Esophagus squamous epithelium (tissue), 5 donors: Measurements from ENCODE around the gene RIMOC1. TPM values are rescaled to one million over a fixed set of nuclear protein-coding genes. Genes with fewer than 3 reads are reported as not detected.
"Not testable (repeated sequence)": the region's sequence is repeated elsewhere in the genome, so short reads cannot be mapped to it uniquely, and the experiment has no call there.

Experiments
- DNase-seq: peaks from one replicate; lab custom pipeline; 2025; lab: John Stamatoyannopoulos, UW
- H3K27ac ChIP-seq, 4 donors: fragments of 200-600 bp; sonication (generic); one replicate each; pipeline ENCODE4 v1.5.1; 2016 to 2019; ENCODE audit warnings: mild to moderate bottlenecking in 1 of 4
- H3K27me3 ChIP-seq, 4 donors: fragments of 200-600 bp; sonication (generic); 1 replicate in 3 of 4; 2 replicates in 1 of 4; pipeline versions ENCODE4 v1.5.1 to v1.6.0; 2017 to 2021; ENCODE audit warnings: antibody characterized with exemption in 1 of 4
- H3K36me3 ChIP-seq, 3 donors: fragments of 200-600 bp; sonication (generic); one replicate each; pipeline ENCODE4 v1.5.1; 2016 to 2019
- H3K4me1 ChIP-seq, 3 donors: fragments of 200-600 bp; sonication (generic); one replicate each; pipeline ENCODE4 v1.5.1; 2017 to 2019
- H3K4me3 ChIP-seq, 4 donors: fragments of 200-600 bp; sonication (generic); 1 replicate in 3 of 4; 2 replicates in 1 of 4; pipeline ENCODE4 v1.5.1; 2016 to 2019; ENCODE audit warnings: mild to moderate bottlenecking in 2 of 4, moderate library complexity in 1 of 4
- H3K9me3 ChIP-seq, 3 donors: fragments of 200-600 bp; sonication (generic); one replicate each; pipeline ENCODE4 v1.5.1; 2016 to 2019
- POLR2A ChIP-seq, 4 donors: fragments of 450-650 bp; IDR thresholded peaks; one replicate each; pipeline ENCODE4 v1.6.1; 2017; ENCODE audit warnings: antibody characterized with exemption in 4 of 4, mild to moderate bottlenecking in 4 of 4, moderate library complexity in 3 of 4
- whole genome bisulfite sequencing, 2 donors: methylation state at CpG; one replicate each; pipeline ENCODE4 v1.1.5; 2018; 5-methylcytosine and 5-hydroxymethylcytosine counted together
- intact Hi-C: fragments of 100-400 bp; cut with DNase I; formaldehyde crosslinking; loops from one replicate; pipeline ENCODE4 v1.15.0; 2022
- total RNA-seq, 4 donors: library from RNA; depleted of rRNA; stranded (reverse); fragments of >200 nt; gene quantifications; one replicate each; pipeline ENCODE4 v1.1.0, GENCODE V29; 2016
- TF ChIP-seq, protein P1 (sequence below), 6 experiments: fragments of 450-650 bp in 4 of 6; fragments of 200-600 bp in 2 of 6; sonication (generic) in 2 of 6; IDR thresholded peaks; one replicate each; pipeline ENCODE4 v1.5.1; 2016 to 2019; ENCODE audit warnings: antibody characterized with exemption in 6 of 6, mild to moderate bottlenecking in 4 of 6, moderate library complexity in 4 of 6
- donor health status: DM: yes; HTN: yes; CAD: no.

The RIMOC1 gene
- total RNA-seq, 4 donors from 2014 or later = 11.9 to 16.4 (median 14.2) TPM

DNA sequence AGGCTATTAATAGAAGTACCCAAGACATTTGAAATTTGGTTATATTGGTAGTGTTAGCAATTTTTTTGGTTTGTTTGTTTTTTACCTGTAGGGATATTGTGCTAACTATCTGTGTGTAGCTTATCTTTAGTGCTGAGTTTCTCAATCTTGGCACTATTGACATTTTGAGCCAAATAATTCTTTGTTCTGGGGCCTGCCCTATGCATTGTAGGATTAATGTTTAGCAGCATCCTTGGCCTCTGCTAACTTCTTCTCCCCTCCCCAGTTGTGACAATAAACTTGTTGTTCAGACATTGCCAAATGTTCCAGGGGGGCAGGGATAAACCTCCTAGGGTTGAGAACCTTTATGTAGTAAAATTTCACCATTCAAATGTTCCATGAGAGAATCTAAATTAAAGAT is 24.9 kb downstream of the RIMOC1 start:
- intact Hi-C loops = loop anchor here (10.0 kb wide), 1 partner anchor 64 kb away; no protein-coding TSS in a partner anchor
- H3K36me3 ChIP-seq = peaks cover 0 to 27% (median under 1%) of the 10 kb centered on the region in 3 donors
- peaks cover 5 to 18% (median 11%) of the 10 kb centered on the region in 3 donors for H3K4me1 ChIP-seq
- TF ChIP-seq, protein P1, sequence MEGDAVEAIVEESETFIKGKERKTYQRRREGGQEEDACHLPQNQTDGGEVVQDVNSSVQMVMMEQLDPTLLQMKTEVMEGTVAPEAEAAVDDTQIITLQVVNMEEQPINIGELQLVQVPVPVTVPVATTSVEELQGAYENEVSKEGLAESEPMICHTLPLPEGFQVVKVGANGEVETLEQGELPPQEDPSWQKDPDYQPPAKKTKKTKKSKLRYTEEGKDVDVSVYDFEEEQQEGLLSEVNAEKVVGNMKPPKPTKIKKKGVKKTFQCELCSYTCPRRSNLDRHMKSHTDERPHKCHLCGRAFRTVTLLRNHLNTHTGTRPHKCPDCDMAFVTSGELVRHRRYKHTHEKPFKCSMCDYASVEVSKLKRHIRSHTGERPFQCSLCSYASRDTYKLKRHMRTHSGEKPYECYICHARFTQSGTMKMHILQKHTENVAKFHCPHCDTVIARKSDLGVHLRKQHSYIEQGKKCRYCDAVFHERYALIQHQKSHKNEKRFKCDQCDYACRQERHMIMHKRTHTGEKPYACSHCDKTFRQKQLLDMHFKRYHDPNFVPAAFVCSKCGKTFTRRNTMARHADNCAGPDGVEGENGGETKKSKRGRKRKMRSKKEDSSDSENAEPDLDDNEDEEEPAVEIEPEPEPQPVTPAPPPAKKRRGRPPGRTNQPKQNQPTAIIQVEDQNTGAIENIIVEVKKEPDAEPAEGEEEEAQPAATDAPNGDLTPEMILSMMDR (IDR thresholded peaks at IDR 0.05) = no peak
- no peak for TF ChIP-seq POLR2A (IDR thresholded peaks at IDR 0.05)
- no peak overlapping the region for H3K27ac ChIP-seq
- no peaks in the 10 kb centered on the region for H3K27me3 ChIP-seq
- no peak for DNase-seq
- no peaks in the 10 kb centered on the region for H3K9me3 ChIP-seq
- H3K4me3 ChIP-seq = no peak overlapping the region

DNA sequence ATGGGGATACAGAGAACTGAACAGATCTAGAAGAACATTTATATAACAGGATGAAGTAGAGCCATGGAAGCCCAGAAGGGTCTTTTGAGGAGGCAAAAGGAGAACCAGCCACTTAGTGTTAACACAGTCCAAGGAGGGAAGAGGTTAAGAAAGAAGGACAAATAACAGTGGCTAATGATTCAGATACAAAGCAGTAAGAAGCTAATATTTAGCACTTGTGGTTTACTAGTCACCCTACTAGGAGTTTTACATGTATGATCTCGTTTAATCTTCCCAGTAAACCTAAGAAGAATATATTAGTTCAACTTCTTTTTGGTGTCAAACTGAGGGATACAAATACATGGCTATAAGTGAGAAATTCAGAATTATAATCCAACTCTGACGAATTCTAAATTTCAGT is 28.6 kb downstream of the RIMOC1 start:
- Histone ChIP-seq H3K27ac (no peak overlapping the region), H3K36me3 (peaks cover 0 to 60% (median 5%) of the 10 kb centered on the region in 3 donors), H3K4me1 (no peaks in the 10 kb centered on the region), H3K4me3 (no peak overlapping the region), H3K9me3 (no peaks in the 10 kb centered on the region), H3K27me3 (no peaks in the 10 kb centered on the region)
- no peak for DNase-seq
- TF ChIP-seq POLR2A (IDR thresholded peaks at IDR 0.05) = no peak
- TF ChIP-seq, protein P1 (IDR thresholded peaks at IDR 0.05) = no peak
- WGBS, 2 donors = 84 to 93% methylated on average over 2 of the region's 2 CpGs
- intact Hi-C loops = no loop called here

DNA sequence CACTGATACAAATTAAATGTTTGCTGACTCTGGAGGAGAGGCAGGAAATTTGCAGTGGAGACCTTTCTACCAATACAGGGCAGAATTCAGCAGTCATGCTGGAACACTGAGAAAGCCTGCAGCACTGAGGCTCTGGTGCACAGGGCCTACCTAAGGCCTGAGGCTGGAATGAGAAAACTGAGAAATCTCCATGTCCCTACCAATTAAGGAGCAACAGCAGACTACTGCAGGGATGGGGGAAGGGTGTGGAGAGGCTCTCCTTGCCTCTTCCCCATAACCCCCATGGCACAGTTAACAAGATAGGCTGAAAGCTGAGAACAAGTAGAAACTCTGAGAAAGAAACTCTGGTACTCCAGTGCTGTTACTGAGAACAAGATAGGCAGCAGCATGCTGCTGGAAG is 31.4 kb downstream of the RIMOC1 start:
- H3K27ac ChIP-seq = no peak overlapping the region
- no peak overlapping the region for H3K4me3 ChIP-seq
- H3K4me1 ChIP-seq = no peaks in the 10 kb centered on the region
- H3K9me3 ChIP-seq = no peaks in the 10 kb centered on the region
- TF ChIP-seq, protein P1 (IDR thresholded peaks at IDR 0.05) = no peak
- no peak for TF ChIP-seq POLR2A (IDR thresholded peaks at IDR 0.05)
- H3K36me3 ChIP-seq = peaks cover 0 to 63% (median 5%) of the 10 kb centered on the region in 3 donors
- intact Hi-C loops = no loop called here
- no peaks in the 10 kb centered on the region for H3K27me3 ChIP-seq
- no peak for DNase-seq

GRCh38 chr5:41940641-41941040 is 36.5 kb downstream of the RIMOC1 start:
- H3K36me3 ChIP-seq = peaks cover 0 to 49% (median 0%) of the 10 kb centered on the region in 3 donors
- DNase-seq = no peak
- intact Hi-C loops = no loop called here
- TF ChIP-seq POLR2A (IDR thresholded peaks at IDR 0.05) = no peak
- TF ChIP-seq, protein P1 (IDR thresholded peaks at IDR 0.05) = no peak
- no peaks in the 10 kb centered on the region for H3K27me3 ChIP-seq
- 90 to 95% methylated on average over 1 of the region's 1 CpG for WGBS, 2 donors
- no peak overlapping the region for H3K4me3 ChIP-seq
- H3K27ac ChIP-seq = no peak overlapping the region
- no peaks in the 10 kb centered on the region for H3K4me1 ChIP-seq
- H3K9me3 ChIP-seq = no peaks in the 10 kb centered on the region

DNA sequence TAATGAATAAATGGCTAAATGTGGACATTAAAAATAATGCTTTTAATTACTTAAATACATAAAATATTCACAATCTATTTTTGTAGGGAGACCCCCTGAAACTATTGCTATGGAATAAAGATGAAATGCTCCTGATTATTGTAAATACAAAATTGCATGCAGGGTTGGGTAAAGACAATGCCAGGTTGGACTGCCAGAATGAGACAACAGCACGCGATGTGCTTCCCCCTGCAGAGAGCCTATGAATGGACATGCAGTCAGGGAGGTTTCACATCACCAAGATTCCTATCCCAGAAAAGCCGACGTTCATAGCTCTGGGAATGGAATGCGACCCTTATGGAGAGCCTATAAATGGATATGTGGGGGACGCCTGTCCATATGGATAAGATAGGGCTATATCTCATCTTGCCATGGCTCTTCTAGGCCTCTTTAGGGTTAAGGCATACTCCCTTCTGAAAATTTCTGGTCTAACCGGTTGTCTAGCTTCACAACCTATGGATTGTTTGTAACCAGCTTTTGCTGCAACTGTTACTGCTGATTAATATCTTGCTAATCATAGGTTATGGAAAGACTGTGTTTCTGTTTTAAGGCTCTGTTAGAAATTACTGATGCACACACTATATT is 41.3 kb downstream of the RIMOC1 start:
- H3K27ac ChIP-seq, intact Hi-C loops, DNase-seq, H3K9me3 ChIP-seq, H3K27me3 ChIP-seq, H3K4me3 ChIP-seq, H3K4me1 ChIP-seq: not testable (repeated sequence)
- WGBS, 2 donors = 89 to 90% methylated on average over 7 of the region's 7 CpGs
- peaks cover 0 to 20% (median 0%) of the 10 kb centered on the region in 3 donors for H3K36me3 ChIP-seq
